Fibroblast of skin of abdomen (primary cell): ENCODE data around the gene PRKCE.

Source experiments
- DNase-seq: peaks from one replicate; pipeline ENCODE4 v3.0.0-alpha.2; 2013

The PRKCE gene

DNA sequence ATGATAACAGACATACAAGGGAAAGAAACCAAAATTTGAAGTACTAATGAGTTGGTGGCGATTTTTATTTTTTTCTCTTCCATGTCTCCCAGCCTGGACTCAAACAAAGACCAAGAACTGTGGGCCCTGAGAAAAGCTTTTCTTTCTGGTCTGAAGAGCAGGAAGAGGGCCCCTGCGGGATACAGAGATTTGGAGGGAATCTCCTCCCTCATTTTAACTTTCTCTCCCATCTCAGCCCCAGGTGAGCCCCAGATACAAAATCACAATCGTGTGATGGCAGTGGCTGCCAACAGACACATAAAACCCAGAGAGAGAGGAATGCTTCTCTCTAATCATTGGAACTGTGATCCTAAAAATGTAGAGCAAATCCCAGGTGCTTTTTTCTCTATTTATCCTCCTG lies 19.5 kb upstream of the PRKCE start:
- DNase-seq: no peak

GRCh38 chr2:45634223-45634622 lies 17.3 kb upstream of the PRKCE start:
- DNase-seq: no peak

- no peak for DNase-seq
Measured at GRCh38 chr2:45636008-45636407, 15.5 kb upstream of the PRKCE start.

DNA sequence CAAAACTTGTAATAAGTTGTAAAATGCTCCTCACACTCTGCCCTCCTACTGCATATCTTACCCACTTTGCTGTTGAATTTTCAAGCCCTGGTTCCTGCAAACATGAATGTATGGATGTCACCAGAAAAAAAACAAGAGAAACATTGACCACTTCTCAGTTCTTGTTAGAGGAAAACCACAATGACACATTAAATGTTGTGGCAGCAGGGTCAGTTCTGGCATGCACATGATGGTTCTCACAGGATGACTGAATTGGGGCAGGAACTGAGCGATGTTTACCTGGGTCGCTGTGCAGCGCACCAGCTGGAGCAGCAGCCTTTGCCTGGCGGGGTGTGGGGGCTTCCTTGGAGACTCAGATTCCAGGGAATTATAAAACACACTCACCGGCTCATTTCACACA lies 14.0 kb upstream of the PRKCE start:
- DNase-seq: peak; percentile 49

- no peak for DNase-seq
Measured at GRCh38 chr2:45640576-45640975, 10.9 kb upstream of the PRKCE start.

GRCh38 chr2:45643095-45643494 lies 8.4 kb upstream of the PRKCE start:
- no peak for DNase-seq

DNA sequence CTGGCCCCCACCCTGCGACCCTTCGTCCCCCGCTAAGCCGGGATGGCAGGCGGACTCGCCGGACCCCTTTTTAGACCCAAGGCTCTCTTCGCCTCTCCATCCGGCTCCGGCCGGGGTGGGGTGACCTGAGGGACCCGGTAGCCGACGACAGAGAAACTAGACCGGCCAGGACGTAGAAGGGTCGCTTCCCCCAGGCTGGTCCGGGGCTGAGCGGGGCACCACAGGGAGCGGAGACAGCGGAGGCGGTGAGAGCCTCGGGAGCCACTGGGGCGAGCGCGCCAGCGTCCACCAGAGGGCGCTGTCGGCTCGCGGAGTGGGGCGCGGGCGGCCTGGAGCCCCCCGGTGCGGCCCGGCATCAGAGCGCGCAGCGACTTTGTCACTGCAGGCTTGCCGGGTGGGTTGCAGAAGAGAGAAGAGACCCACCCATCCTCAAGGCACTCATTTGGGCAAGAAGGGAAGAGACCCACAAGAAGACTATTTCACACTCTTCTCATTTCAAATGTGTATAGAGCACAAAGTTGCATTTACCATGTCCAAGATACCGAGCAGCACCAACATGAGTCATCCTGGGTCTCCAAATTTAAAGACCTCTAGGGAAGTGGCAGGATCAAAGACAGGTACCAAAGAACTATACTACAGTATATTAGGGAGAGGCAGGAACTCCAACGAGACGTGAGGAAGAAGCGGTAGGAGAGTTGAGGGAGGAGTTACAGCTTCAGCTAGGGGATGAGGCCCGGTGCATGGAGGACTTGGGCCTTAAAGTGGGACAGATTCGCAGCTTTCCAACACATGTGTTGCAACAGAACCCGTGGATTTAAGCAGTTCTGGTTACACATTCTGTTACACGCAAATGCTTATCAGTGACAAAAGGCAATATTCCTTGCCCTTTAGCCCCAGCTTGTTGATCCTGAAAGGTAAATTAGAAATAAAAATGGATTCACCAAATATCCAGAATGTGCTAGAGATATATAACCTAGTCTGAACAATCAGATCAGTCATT lies 7.6 kb upstream of the PRKCE start:
- DNase-seq: peak; percentile 54

DNA sequence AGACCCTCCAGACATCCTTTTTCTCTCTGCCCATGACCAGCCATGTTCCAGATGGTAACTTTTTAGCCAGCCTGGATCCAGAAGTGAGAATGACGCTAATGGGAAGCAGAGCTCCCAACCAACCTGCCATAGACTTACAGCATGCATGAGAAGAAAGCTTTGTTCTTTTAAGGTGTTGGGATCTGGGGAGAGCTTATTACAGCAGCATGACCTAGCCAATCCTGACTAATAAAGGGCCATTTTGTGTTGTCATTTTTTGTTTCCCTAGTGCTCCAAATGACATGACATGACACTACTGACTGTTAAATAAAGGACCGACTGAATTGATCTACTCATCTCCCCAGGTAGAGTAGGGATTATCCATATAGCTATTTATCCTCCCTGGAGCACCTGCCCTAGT lies 5.2 kb upstream of the PRKCE start:
- no peak for DNase-seq

DNA sequence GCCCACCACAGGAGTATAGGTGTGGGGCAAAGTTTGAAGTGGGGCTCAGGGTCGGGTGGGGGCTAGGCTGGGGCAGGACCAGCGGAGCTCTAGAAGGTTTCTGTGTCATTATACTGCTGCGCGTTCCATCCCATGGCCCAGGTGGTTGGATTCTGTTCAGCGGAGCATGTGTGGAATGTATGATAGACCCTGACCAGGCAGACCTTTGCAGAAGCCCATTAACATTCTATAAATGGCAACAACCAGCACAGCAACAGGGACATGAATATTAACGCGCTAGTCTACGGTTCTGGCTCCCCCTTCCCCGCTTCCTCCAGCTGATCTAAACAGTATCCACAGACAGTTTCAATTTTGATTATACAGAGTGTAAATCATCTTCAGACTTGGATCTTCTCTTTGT lies 4.1 kb upstream of the PRKCE start:
- DNase-seq: no peak

DNA sequence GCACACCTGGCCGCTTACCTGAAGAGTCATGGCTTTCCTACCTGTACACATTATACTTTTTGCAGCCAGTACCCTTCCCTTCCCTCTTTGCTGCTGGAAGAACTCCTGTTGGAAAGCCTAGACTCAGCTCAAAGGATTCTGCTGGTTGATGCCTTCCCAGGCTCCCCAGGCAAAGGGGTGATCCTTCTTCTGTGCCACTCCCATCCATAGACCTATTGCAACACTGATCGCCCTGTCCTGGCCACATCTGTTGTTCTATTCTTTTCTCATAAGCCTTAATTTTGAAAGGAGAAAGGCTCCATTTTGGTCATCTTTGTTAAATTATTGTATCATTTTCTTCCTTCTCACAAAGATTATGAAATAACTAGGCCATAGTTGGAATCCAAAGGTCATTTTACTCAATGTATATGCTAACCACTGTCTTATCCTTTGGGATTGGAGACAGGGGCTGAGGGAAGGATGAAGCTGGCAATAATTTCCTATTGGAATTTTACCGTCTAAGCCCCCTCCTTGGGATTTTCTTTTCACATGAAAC lies 3.4 kb upstream of the PRKCE start:
- no peak for DNase-seq

- no peak for DNase-seq
Measured at GRCh38 chr2:45648636-45649035, 2.8 kb upstream of the PRKCE start.

DNA sequence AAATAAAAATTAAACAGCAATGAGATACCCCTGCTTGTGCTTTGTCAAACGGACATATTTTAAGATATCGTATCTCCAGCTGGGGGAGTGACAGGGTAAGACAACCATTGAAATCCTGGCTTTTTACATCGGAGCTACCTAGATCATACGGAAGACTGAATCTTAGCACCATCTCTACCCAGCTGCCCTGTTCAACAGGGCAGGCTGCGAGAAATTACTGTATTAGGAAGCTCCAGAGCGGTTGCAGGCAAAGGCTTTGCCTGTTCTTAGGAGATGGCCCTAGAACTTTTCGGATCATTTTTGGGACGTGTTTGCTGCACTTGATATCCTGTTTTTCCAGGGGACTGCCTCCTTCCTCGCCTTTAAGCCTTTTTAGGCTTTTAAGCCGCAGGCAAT lies 2.0 kb upstream of the PRKCE start:
- peak; percentile 20 for DNase-seq

DNA sequence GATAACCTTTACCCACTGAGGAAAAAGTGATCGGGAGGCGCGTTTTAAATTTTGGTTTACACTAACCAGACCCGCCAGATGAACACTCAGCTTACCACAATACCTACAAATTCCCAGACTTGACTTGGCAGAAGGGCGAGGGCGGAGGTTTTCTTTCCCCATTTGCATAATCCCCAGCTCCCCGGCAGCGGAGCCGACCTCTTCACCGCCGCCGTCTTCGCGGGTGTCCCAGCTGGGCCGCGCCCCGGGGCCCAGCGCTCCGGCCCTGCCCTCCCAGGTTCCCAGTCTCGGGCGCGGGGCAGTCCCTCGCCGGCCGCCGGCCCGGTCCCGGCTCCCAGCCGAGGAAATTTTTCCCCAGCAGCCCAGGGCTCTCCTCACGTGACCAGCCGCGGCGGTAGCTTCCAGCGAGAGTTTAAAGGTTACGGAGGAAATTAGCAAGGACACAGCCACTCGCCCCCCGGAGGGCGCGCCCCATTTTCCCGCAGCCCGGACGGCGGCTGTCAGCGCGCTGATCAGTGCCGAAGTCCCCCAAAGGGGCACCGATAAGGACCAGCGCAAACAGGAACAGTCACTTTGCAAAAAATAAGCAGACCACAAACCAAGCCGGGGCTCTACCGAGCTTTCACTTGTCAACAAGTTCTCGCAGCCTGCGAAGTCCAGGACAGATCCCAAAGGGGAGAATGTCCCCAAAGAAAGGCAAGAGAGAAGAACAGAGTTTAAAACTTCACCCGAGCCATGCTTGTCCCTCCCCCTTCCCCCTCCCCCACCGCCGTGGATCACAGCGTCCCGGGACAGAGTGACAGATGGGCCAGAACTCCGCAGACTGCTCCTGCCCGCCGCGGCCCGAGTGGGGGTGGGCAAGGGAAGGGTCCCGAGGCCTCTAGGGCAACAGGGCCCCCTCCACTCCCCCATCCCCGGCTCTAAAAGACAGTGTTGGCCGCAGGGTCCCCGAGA lies 1.3 kb upstream of the PRKCE start:
- DNase-seq: peak; percentile 40

GRCh38 chr2:45650851-45651414 lies 542 bp upstream of the PRKCE start:
- peak; percentile 99 for DNase-seq

- peak; percentile 66 for DNase-seq
Measured at GRCh38 chr2:45652090-45653031, 886 bp downstream of the PRKCE start.

DNA sequence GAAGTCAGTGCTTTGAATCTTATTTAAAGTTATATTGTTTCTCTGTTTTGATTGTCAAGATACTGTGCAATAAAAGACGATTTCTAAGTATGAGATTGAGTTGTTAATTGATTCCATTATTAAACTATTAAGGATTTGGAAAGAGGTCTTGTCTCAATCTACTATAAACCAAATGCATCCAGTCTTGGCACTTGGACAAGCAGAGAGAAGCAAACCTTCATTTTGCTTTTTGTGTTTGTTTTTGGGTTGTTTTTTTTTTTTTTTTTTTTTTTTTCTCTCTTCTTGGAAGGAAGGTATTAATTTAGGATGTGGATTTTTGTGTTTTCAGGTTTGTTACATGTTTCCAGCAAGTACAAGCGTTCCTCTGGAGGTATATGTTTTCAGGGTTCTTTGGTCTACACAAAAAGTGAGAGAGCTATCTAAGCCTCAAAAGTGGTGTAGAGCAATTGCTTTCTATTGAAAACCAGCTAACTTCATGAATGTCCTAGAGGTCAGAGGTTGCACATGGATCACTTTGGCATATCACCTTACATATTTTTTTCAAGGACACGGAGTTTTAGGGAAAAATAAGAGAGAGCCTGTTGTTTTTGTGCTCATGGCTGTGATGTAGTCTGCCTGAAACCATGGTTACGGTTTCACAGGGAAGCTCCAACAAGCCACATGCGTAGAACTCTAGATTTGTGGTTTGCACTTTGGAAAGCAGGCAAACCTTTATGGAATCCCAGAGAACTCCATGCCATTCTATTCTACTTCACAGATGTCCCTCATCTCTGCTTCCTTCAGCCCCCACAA lies 1.8 kb downstream of the PRKCE start:
- peak; percentile 61 for DNase-seq

- DNase-seq: no peak
Measured at GRCh38 chr2:45654250-45654649, 2.8 kb downstream of the PRKCE start.

DNA sequence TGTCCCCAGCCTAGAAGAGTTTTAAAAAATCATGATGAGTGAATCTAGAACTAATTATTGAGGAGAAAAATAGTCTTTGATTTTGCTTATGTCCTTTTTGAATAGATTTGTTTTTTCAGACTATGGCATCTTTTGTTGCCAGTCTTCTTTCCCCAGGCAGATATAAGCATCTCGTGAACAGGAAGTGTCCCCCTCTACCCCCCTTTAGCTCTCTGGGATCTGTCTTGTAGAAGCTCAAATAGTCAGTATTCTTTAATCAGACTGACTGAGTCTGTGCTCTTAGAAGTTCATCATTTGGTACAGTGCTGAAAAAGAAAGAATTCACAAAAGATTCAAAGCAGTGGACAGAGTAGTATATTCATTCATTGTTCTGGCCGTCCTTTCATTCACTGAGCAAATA lies 10.4 kb downstream of the PRKCE start:
- DNase-seq: no peak

DNA sequence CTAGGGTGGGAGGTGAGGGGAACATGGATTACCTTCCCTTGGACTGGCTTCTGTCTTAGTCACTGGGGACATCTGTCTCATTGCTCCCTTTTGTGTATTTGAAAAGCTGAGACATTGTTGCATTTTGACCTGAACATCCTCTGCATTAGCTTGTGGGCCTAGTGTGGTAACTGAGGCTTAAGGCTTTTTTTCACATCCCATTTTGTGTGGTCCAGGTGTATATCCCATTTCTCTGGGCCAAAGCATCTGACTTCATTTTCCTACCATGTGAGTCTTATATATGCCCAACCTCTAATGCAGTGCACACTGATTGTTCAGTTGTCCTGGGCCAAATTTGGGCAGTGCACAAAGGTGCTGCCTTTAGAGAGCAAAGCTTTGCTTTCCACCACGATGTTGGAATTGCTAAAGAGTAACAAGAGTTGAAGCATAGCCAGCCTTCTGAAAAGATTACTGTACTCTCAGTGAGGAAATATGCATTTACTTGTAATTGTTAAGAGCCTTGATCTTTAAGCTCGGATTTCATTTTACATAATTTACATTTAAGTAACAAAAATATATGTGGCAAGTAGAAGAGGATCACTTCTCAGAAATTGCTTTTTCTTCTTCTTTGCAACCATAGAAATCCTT lies 13.3 kb downstream of the PRKCE start:
- no peak for DNase-seq

DNA sequence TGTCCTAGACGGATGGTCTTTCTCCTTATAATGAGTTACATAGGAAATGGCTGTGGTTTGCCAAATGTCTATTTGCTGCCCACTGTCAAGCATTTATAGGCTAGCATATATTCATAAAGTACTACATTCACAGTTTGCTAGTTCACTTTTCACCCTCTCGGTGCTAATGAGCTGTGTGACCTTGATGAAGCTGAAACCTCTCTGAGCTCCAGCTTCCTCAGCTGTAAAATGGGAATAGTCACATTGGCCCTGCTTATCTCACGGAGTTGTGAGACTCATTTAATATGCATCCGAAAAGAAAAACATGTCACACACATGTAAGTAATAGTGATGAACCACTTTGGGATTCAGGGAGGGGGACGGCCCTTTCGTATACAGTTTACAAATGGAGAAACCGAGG lies 17.0 kb downstream of the PRKCE start:
- DNase-seq: no peak
